Body of pancreas (tissue), 4 donors: ENCODE data around the gene CACNA1C.

Experiments used
- CTCF ChIP-seq, 7 experiments: fragments of 450-650 bp in 4 of 7; fragments of 200-600 bp in 3 of 7; sonication (generic) in 3 of 7; IDR thresholded peaks; one replicate each; pipeline ENCODE4 v1.5.1; 2016 to 2019; ENCODE audit warnings: antibody characterized with exemption in 7 of 7
- POLR2A ChIP-seq, 3 donors: fragments of 450-650 bp; IDR thresholded peaks; one replicate each; pipeline ENCODE4 v1.6.1; 2016; ENCODE audit warnings: antibody characterized with exemption in 3 of 3, mild to moderate bottlenecking in 2 of 3

- TF ChIP-seq POLR2A (IDR thresholded peaks at IDR 0.05) (no peak), CTCF (IDR thresholded peaks at IDR 0.05) (no peak)
Measured at GRCh38 chr12:2356601-2357125, 303.9 kb downstream of the CACNA1C start.
